Mononuclear cell (primary cell): Measurements from ENCODE around the gene MUC12. TPM values are rescaled to one million over a fixed set of nuclear protein-coding genes. Genes with fewer than 3 reads are reported as not detected.
"Not testable (repeated sequence)": the region's sequence is repeated elsewhere in the genome, so short reads cannot be mapped to it uniquely, and the experiment has no call there.

ENCODE experiments used
- H3K27me3 ChIP-seq: 2 replicates; pipeline ENCODE4 v1.6.0; 2011; ENCODE audit warnings: low read length, control low read depth; ENCODE audit not compliant: insufficient read depth
- H3K4me1 ChIP-seq: 2 replicates; pipeline ENCODE4 v1.5.1; 2011; ENCODE audit warnings: mild to moderate bottlenecking, low read length, control low read depth; ENCODE audit not compliant: insufficient read depth
- H3K4me3 ChIP-seq: 2 replicates; pipeline ENCODE4 v1.5.1; 2011; ENCODE audit warnings: mild to moderate bottlenecking, low read length, moderate library complexity
- H3K9me3 ChIP-seq: 2 replicates; pipeline ENCODE4 v1.5.1; 2011; ENCODE audit warnings: low read depth, mild to moderate bottlenecking, control low read depth, low read length
- total RNA-seq: library from RNA; depleted of rRNA; stranded (reverse); fragments of >200 nt; gene quantifications from one replicate; pipeline ENCODE4 v1.2.3, GENCODE V29; 2012

The MUC12 gene
- total RNA-seq, 1 donor: 0.10 TPM

- peaks cover 35% of the 10 kb centered on the region for H3K27me3 ChIP-seq
- no peak overlapping the region for H3K4me3 ChIP-seq
- no peaks in the 10 kb centered on the region for H3K9me3 ChIP-seq
- H3K4me1 ChIP-seq: peaks cover 17% of the 10 kb centered on the region
Observed at GRCh38 chr7:100968031-100968430, 1.3 kb upstream of the MUC12 start.

- Histone ChIP-seq H3K27me3 (peaks cover 35% of the 10 kb centered on the region), H3K9me3 (no peaks in the 10 kb centered on the region), H3K4me1 (peaks cover 17% of the 10 kb centered on the region), H3K4me3 (no peak overlapping the region)
Observed at GRCh38 chr7:100968650-100969049, 715 bp upstream of the MUC12 start.

GRCh38 chr7:100971111-100972001 lies 2.0 kb downstream of the MUC12 start:
- peaks cover 15% of the 10 kb centered on the region for H3K27me3 ChIP-seq
- peaks cover 4% of the 10 kb centered on the region for H3K4me1 ChIP-seq
- H3K4me3 ChIP-seq: no peak overlapping the region
- H3K9me3 ChIP-seq: no peaks in the 10 kb centered on the region

- Histone ChIP-seq H3K27me3 (peaks cover 9% of the 10 kb centered on the region), H3K4me3 (no peak overlapping the region), H3K9me3 (no peaks in the 10 kb centered on the region), H3K4me1 (no peaks in the 10 kb centered on the region)
Observed at GRCh38 chr7:100972002-100972347, 2.6 kb downstream of the MUC12 start.

- H3K9me3 ChIP-seq: no peaks in the 10 kb centered on the region
Observed at GRCh38 chr7:100974021-100974420, 4.7 kb downstream of the MUC12 start.

GRCh38 chr7:100975371-100975821 lies 6.0 kb downstream of the MUC12 start:
- no peaks in the 10 kb centered on the region for H3K4me1 ChIP-seq
- H3K27me3 ChIP-seq: no peaks in the 10 kb centered on the region
- no peak overlapping the region for H3K4me3 ChIP-seq
- H3K9me3 ChIP-seq: no peaks in the 10 kb centered on the region

More at GRCh38 chr7:100974021-100974420, 4.7 kb downstream of the MUC12 start:
- H3K4me1 ChIP-seq: no peaks in the 10 kb centered on the region
- no peaks in the 10 kb centered on the region for H3K27me3 ChIP-seq
- no peak overlapping the region for H3K4me3 ChIP-seq

GRCh38 chr7:100978300-100978699 lies 8.9 kb downstream of the MUC12 start:
- H3K4me1 ChIP-seq: no peaks in the 10 kb centered on the region
- no peak overlapping the region for H3K4me3 ChIP-seq
- H3K27me3 ChIP-seq: no peaks in the 10 kb centered on the region
- H3K9me3 ChIP-seq: no peaks in the 10 kb centered on the region

GRCh38 chr7:100983451-100984187 lies 14.3 kb downstream of the MUC12 start:
- Histone ChIP-seq H3K4me3 (no peak overlapping the region), H3K4me1 (no peaks in the 10 kb centered on the region), H3K27me3 (no peaks in the 10 kb centered on the region), H3K9me3 (no peaks in the 10 kb centered on the region)

GRCh38 chr7:100984241-100984918 lies 15.0 kb downstream of the MUC12 start:
- H3K4me1 ChIP-seq, H3K4me3 ChIP-seq, H3K9me3 ChIP-seq, H3K27me3 ChIP-seq: not testable (repeated sequence)

- H3K4me1 ChIP-seq, H3K9me3 ChIP-seq, H3K4me3 ChIP-seq, H3K27me3 ChIP-seq: not testable (repeated sequence)
Observed at GRCh38 chr7:100985033-100985797, 15.8 kb downstream of the MUC12 start.

GRCh38 chr7:100991631-100992030 lies 22.3 kb downstream of the MUC12 start:
- H3K4me1 ChIP-seq: no peaks in the 10 kb centered on the region
- H3K27me3 ChIP-seq: no peaks in the 10 kb centered on the region
- H3K9me3 ChIP-seq: no peaks in the 10 kb centered on the region
- no peak overlapping the region for H3K4me3 ChIP-seq

GRCh38 chr7:100992280-100992679 lies 22.9 kb downstream of the MUC12 start:
- not testable (repeated sequence) for H3K27me3 ChIP-seq, H3K4me3 ChIP-seq, H3K4me1 ChIP-seq

GRCh38 chr7:100994671-100995070 lies 25.3 kb downstream of the MUC12 start:
- H3K4me1 ChIP-seq, H3K4me3 ChIP-seq, H3K27me3 ChIP-seq, H3K9me3 ChIP-seq: not testable (repeated sequence)

More at GRCh38 chr7:100992280-100992679, 22.9 kb downstream of the MUC12 start:
- not testable (repeated sequence) for H3K9me3 ChIP-seq

GRCh38 chr7:100998530-100998929 lies 29.2 kb downstream of the MUC12 start:
- not testable (repeated sequence) for H3K9me3 ChIP-seq, H3K4me1 ChIP-seq, H3K4me3 ChIP-seq

More at GRCh38 chr7:100998530-100998929, 29.2 kb downstream of the MUC12 start:
- H3K27me3 ChIP-seq: not testable (repeated sequence)
